ENCODE data around the gene VWA3A.
"Not testable (repeated sequence)": the region's sequence is repeated elsewhere in the genome, so short reads cannot be mapped to it uniquely, and the experiment has no call there.

VWA3A gene

GRCh38 chr16:22123759-22124490 is 31.6 kb downstream of the VWA3A start:
- FAIRE-seq (no peak), DNase-seq (ENCODE audit: insufficient read length, low spot score) (no peak)
- no peak for TF ChIP-seq CTCF (IDR thresholded peaks at IDR 0.05; ENCODE audit: insufficient read depth, missing control alignments)

- FAIRE-seq: no peak
- DNase-seq (ENCODE audit: insufficient read length, low spot score): no peak
- no peak for TF ChIP-seq CTCF (IDR thresholded peaks at IDR 0.05; ENCODE audit: insufficient read depth, missing control alignments)
These were observed 32.4 kb downstream of the VWA3A start for GRCh38 chr16:22124583-22125284.

GRCh38 chr16:22126037-22126558 is 33.8 kb downstream of the VWA3A start:
- TF ChIP-seq CTCF (IDR thresholded peaks at IDR 0.05; ENCODE audit: insufficient read depth, missing control alignments): no peak
- FAIRE-seq (no peak), DNase-seq (ENCODE audit: insufficient read length, low spot score) (no peak)

- not testable (repeated sequence) for FAIRE-seq; DNase-seq (ENCODE audit: insufficient read length, low spot score)
These were observed 36.2 kb downstream of the VWA3A start for GRCh38 chr16:22128537-22128936.

- FAIRE-seq (no peak), DNase-seq (ENCODE audit: insufficient read length, low spot score) (no peak)
- no peak for TF ChIP-seq CTCF (IDR thresholded peaks at IDR 0.05; ENCODE audit: insufficient read depth, missing control alignments)
These were observed 38.2 kb downstream of the VWA3A start for GRCh38 chr16:22130528-22130927.

- TF ChIP-seq CTCF (IDR thresholded peaks at IDR 0.05; ENCODE audit: insufficient read depth, missing control alignments): no peak
- FAIRE-seq: no peak
- no peak for DNase-seq (ENCODE audit: insufficient read length, low spot score)
These were observed 40.5 kb downstream of the VWA3A start for GRCh38 chr16:22132801-22133200.

GRCh38 chr16:22138482-22138881 is 46.1 kb downstream of the VWA3A start:
- DNase-seq (ENCODE audit: insufficient read length, low spot score) (no peak), FAIRE-seq (no peak)
- TF ChIP-seq CTCF (IDR thresholded peaks at IDR 0.05; ENCODE audit: insufficient read depth, missing control alignments): no peak
